ENCODE results near the gene SUGCT.

DNA sequence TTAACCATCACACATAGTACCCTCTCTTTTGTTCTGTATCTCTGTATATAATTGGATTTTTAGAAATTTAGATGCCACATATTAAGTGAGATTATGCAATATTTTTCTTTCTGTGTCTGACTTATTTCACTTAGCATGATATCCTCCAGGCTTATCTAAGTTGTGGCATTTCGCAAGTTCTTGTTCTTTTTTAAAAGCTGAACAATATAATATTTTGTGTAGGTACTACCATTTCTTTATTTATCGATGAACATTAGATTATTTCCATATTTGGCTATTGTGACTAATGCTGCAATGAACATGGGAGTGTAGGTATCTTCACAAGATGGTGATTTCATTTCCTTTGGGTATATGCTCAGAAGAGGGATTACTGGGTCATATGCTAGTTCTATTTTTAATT is 295.0 kb downstream of the SUGCT start:
- TF ChIP-seq, protein P1, sequence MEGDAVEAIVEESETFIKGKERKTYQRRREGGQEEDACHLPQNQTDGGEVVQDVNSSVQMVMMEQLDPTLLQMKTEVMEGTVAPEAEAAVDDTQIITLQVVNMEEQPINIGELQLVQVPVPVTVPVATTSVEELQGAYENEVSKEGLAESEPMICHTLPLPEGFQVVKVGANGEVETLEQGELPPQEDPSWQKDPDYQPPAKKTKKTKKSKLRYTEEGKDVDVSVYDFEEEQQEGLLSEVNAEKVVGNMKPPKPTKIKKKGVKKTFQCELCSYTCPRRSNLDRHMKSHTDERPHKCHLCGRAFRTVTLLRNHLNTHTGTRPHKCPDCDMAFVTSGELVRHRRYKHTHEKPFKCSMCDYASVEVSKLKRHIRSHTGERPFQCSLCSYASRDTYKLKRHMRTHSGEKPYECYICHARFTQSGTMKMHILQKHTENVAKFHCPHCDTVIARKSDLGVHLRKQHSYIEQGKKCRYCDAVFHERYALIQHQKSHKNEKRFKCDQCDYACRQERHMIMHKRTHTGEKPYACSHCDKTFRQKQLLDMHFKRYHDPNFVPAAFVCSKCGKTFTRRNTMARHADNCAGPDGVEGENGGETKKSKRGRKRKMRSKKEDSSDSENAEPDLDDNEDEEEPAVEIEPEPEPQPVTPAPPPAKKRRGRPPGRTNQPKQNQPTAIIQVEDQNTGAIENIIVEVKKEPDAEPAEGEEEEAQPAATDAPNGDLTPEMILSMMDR (conservative IDR thresholded peaks at IDR 0.05): no peak
- TF ChIP-seq ZFX (IDR thresholded peaks at IDR 0.05): no peak

Data from C4-2B (cell line).